ENCODE results near the gene TOP3A.

The TOP3A gene

DNA sequence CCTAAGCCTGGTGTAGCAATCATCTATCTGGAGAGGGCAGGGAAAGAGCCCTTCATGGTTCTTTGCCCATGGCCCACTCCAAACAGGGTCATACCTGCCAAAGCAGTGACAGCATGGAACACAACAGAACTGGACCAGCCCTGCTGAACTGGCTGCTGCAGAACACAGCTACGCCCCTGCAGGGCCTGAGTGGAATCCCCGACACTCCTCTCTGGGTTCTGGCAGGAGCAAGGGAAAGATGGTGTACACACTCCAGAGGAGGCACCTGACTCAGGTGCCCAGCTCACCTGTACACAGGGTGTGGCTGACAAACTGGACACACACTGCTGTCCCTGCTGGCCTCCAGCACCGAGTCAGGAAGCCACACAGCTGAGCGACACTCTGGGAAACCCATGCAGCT, 34.5 kb downstream of the TOP3A start:
- no peak for DNase-seq (ENCODE audit: low spot score)

DNA sequence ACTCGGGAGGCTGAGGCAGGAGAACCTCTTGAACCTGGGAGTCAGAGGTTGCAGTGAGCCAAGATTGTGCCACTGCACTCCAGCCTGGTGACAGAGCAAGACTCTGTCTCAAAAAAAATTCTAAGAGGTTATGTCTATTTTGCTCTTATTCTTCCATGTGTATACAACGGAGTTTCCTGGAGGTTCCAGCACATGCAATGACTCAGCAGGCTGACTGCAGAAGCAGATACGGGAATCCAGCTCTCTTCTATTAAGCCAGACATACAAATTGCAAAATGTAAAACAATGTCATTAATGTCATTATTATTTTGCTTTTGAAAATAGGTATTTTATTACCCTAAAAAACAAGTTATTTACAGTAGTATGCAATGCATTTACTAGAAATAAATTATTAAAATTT, 35.9 kb downstream of the TOP3A start:
- DNase-seq (ENCODE audit: low spot score) = no peak

DNA sequence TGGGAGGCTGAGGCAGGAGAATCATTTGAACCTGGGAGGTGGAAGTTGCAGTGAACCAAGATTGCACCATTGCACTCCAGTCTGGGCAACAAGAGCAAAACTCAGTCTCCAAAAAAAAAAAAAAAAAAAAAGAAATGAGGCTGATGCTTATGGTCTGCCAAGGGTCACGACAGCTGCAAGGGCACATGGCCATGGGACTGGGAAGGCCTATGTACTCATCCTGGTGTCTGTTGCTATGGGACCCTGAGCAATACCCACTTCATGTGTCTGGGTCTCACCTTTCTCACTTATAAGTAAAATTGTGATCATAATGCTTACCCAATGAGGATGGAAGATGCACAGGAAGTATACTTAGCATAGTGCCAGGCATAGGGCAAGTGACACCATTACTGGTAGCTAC, 37.7 kb downstream of the TOP3A start:
- no peak for DNase-seq (ENCODE audit: low spot score)

DNA sequence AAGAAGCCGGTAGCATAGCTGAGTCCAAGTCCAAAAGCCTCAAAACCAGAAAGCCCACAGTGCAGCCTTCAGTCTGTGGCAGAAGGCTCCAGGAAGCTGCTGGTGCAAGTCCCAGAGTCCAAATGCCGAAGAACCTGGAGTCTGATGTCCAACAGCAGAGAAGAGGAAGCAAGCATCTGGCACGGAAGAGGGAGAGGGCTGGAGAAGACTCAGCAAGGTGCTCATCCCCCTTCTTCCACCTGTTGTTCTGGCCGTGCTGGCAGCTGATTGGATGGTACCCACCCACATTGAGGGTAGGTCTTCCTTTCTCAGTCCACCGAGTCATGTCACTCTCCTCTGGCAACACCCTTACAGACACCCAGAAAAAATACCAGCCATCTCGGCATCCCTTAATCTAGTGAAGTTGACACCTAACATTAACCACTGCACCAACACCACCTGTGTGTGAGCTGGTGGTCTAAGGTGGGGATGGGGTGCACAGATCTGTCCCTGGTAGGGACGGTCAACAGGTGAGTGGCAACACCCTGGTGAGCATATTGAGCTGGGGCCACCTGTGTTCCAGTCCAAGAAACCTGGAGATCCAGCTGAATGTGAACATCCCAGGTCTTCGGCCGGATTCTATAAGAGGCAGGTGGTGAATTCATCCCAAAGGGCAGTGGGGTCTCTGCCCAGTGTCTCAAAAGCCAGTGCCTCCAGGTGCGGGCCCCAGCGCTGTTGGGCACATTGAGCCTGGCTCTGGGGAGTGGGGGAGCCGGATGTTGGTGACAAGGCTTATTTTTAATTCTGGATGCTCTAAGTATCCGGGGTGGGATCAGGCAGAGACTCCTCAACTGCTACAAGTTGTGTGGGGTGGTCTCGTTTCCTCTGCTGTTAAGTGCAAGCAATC, 44.5 kb downstream of the TOP3A start:
- DNase-seq (ENCODE audit: low spot score) = no peak

DNA sequence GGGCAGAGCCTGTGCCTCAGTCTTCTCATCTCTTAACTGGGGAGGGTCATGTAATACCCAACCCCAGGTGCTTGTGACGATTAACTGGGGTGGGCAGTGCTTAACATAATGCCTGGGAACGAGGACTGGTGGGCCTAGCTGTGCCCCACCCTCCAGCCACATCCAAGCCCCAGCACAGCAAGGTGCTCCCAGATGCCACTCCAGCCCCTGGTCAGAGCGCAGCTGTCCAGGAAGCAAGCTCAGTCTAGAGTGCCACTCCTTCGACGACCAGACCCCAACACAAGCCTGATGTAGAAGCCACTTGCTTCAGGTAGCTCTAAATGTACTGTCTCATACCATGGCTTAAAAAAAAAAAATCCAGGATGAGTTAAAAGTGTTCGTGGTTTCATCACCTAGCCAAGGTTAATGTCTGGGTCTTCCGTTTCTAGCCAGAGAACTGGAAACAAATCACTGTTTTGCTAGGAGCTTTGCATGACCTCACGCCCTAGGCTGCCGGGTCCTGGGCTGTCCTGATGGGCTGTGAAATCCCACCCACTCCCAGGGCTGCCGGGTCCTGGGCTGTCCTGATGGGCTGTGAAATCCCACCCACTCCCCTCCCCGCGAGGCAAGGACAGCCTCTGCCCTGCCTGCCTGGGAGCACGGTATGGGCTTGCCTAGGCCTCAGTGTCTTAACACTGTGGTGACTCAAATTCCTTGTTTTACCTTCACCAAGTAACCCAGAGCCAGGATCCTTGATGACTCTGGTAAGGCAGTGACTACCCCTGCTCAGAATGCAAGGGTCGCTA, 46.7 kb downstream of the TOP3A start:
- DNase-seq (ENCODE audit: low spot score) = no peak

DNA sequence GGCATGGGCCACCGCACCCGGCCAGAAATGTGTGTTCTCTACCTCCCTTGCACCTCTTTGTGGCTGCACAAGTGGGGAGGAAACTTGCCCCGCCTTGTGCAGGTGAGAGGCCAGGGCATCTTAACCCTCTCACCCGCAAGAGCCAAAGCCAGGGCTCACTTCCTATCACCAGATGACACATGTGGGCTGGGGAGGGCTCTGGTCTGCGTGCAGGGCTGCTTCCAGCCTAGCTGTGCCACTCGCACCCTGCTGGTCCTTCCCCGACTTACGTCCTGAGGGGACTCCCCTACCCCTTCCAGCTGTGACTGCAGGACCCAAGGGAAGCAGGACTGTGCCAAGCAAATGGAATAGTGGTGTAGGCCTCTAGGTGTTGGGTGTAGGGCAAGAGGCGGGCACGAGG, 47.4 kb downstream of the TOP3A start:
- no peak for DNase-seq (ENCODE audit: low spot score)

DNA sequence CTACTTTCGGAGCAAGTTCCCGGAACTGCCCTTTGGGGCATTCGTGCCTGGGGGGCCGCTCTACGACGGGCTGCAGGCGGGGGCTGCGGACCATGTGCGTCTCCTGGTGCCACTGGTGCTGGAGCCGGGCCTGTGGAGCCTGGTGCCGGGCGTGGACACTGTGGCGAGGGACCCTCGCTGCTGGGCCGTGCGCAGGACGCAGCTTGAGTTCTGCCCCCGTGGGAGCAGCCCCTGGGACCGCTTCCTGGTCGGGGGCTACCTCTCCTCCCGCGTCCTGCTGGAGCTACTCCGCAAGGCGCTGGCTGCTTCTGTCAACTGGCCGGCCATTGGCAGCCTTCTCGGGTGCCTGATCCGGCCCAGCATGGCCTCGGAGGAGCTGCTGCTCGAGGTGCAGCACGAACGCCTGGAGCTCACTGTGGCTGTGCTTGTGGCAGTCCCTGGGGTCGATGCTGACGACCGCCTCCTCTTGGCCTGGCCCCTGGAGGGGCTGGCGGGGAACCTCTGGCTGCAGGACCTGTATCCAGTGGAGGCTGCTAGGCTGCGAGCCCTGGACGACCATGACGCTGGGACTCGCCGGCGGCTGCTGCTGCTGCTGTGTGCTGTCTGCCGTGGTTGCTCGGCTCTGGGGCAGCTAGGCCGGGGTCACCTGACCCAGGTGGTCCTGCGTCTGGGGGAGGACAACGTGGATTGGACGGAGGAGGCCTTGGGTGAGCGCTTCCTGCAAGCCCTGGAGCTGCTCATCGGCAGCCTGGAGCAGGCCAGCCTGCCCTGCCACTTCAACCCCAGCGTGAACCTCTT, 50.7 kb downstream of the TOP3A start:
- no peak for DNase-seq (ENCODE audit: low spot score)

DNA sequence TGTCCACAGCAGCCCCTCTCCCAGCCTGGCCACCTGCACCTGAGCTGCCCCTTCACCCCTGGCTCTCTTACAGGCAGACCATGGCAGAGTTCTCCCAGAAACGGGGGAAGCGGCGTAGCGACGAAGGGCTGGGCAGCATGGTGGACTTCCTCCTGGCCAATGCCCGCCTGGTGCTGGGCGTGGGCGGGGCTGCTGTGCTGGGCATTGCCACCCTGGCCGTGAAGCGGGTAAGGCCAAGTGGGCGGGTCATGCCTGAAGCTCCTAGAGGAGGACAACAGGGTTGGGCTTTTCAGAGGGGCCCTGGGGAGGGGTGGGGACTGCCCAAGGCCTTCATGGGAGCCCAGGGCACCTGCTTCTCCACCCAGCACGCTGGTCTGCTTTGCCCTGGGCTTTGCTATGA, 52.2 kb downstream of the TOP3A start:
- DNase-seq (ENCODE audit: low spot score) = no peak

DNA sequence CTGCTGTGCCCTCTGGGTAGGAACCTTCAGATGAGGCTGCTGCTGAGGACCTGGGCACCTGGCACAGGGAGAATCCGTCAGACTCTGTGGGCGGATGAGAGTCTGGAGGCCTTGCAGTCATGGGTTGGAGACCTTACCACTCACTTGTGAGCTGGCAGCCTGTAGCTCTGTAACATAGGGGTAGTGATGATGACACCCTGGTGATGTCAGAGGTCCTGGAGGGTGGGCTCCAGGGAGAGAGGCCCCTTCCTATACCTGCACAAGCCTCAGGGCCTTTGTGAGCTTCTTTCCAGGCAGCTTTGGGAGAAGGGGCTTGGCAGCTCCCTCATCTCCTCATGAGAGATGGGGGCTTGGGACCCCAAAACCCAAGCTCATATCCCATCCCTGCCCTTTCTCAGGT, 52.7 kb downstream of the TOP3A start:
- DNase-seq (ENCODE audit: low spot score) = no peak

DNA sequence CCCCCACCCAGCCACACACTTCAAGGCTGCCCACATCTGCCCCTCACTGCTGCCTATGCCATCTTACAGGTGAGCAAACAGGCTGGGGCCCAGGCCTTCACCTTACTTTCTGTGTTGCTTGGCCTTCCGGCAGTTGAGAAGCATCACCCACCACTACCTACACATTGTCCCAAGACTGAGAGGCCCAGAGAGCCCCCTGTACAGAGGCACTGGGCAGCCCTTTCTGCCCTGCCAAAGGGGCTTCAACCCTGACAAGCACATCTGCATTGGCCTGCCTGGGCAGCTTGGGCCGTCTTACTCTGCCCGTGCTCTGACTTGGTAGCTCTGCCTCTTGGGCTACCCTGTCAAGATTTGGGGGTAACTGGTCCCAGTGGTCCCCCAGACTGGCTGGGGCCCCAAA, 53.1 kb downstream of the TOP3A start:
- no peak for DNase-seq (ENCODE audit: low spot score)

DNA sequence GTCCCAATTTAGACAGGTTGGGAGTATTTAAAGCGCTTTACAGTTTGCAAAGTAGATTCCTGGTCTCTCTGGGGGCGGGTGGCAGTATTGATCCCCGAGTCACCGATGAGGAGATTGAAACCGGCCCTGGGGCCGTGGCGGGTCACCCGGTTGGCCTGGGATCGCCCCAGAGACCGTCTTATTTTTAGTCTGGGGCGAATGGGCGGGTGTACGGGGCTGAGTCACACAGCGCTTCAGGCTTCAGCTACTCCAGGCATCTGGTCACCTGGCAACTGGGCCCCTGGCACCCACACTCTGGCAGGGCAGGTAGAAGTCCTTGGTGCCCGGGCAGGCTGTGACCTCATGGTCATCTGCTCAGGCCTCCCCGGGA, 53.7 kb downstream of the TOP3A start:
- DNase-seq (ENCODE audit: low spot score) = no peak

DNA sequence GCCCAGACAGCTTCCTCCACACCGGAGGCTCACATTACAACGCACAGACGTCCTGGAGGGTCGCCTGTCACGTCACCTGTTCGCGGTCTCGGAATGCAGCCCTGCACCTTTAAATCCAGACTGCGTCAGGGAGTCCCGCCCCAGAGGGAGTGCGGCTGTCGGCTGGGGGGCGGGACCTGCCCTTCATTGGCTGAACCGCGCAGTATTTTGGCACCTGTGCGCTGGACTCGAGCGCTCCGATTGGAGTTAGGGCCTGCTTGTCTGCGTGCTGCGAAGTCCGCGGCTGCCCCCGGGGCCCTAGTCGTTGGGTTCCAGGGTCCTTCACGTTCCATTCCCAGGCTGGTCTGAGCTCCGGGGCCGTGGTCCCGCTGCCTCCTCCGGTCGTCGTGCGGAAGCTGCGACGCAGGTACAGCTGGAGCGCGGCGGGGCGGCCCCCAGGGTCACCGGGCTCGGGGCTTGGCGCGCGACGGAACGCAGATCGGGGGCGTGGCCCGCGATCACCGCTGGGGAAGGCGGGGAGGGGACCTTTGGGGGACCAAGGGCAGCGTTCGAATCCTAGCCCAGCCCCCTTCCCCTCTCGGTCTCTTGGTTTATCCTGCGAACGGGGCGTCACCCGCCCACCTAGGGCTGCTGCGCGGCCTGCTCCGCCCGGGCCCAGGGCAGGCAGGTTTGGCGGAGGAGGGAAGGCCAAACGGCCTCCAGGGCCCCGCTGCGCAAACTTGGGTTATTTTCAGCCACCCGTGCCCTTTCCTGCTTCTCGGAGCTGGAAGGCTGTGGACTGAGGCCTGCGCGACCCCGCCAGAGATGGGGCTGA, 54.3 kb downstream of the TOP3A start, which contains the start of gene MIEF2:
MIEF2 (plus strand) TSS at position 331 of the 814 bp plus-strand sequence. CDS start 2,059 bp downstream, outside the sequence.
- peak; percentile 92 for DNase-seq (ENCODE audit: low spot score)

DNA sequence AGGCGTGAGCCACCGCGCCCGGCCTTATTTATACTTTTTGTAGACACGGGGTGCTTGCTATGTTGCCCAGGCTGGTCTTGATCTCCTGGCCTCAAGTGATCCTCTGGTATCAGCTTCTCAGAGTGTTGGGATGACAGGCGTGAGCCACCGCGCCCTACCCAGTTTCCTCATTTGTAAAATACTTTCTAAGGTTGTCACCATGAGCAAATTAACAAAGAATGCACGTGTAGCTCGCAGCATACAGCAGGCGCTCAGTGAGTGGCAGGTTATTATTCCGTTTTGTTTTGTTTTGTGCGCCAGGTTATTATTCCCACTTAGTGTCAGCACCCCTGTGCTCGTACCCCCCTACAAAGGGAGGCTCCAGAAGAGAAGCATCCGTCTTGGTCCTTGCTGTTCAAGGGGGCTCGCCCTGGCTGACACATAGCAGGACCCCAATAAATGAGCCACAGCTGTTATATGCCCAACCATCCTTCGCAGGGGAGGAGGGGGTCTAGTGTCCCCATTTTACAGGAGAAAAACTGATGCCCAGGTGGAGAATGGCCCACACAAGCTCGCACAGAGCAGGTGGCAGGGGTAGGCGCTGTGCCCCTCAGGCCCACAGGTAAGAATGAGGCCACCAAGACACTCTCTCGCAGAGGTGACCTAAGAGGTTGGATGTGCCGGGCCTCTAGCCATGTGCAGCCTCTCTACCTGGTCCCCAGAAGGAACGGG, 55.0 kb downstream of the TOP3A start:
- no peak for DNase-seq (ENCODE audit: low spot score)

DNA sequence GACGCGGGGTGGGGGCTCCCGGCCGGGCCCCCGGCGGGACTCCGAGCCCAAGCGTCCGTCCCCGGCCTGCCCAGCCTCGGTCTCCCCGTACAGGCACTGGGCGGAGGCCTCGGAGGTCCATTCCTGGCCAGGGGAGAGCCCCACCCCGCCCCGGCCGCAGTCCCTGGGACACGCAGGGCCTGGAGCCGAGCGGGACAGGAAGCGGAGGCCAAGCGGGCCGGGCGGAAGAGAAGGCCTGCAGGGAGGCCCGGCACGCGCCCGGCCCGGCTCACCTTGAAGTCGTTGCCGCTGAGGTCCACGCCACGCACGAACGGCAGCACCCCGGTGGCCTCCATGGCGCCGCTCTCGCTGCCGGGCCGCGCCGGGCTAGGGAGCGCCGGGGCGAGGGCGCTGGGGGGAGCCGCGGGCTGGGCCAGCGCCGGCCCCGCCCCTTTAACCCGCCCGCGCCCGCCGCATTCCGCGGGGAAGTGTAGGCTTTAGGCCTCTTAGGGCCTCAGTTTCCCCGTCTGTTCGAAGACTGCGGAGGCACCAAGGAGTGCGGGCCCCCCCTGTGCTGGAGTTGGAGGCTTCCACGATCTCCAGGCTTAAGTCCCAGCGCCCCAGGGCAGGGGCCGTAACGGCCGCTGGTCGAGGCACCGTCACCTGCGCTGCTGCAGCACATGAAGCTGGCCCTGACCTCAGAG, 56.3 kb downstream of the TOP3A start, which contains the start of gene FLII:
FLII (minus strand) TSS at position 383 of the 683 bp plus-strand sequence; CDS start at position 335, 48 bp downstream.
- DNase-seq (ENCODE audit: low spot score) = peak; percentile 55

DNA sequence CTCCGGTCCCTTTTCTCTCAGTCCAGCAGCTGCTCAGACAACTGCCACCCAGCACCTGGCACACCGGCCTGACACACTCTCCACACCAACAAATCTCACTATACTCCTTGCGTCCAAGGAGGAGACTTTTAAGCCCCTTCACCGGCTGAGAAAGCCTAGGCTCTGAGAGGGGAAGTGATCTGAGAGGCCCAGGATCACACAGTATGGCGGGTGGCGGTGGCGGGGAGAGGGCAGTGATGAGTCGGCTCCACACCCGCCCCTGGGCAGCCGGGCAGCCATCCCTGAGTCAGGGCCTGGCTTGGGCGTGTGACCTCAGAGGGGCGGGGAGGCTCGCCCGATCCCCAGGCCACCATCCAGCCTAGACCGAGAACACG, 56.8 kb downstream of the TOP3A start:
- DNase-seq (ENCODE audit: low spot score) = peak; percentile 64

DNA sequence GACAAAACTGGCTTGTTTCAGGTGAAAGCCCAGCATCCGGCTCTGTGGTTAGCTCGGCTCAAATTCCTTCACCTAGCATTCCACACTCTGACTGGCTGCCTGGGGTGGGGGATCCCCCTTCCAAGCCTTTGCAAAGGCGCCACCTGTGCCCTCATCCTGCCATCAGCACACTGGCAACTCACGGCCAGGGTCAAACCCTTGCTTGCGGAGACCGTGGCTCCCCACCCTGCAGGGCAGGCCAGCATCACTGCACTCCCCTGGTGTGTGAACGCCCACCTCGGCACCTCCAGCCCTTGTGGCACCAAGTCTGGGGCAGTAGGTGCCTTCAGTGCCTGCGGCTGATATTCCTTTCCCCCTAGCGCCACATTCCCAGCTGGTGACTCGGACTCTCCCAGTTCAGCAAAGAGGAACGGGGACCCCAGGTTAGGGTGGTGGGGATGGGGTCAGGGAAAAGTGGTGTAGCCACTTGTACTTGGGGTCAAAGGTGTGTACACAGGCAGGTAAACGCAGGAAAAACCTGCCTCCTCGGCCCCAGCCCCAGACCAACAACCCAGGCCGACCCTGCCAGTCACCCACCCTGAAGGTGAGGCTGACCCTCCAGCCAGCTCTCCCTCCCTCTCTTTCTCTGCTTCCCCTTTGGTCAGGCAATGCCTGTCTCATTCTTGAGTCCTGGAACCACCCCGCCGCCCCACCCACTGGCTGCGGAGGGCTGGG, 57.4 kb downstream of the TOP3A start:
- no peak for DNase-seq (ENCODE audit: low spot score)

DNA sequence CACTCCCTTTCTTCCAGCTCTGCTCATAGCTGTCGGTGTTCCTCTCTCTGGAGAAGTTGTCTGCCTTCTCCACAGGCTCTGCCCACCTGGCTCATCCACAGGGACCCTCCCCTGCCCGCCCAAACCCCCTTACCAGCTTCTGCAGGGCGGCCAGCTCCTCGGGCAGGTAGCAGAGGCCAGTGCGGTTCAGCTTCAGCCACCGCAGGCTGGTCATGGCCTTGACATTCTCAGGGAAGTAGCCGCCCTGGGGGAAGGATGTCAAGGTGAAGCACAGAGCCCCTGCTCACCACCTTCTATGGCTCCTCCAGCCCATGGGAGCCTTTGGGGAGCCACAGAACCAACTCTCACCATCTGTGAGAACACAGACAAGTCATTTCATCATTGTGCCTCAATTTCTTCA, 58.0 kb downstream of the TOP3A start:
- no peak for DNase-seq (ENCODE audit: low spot score)

DNA sequence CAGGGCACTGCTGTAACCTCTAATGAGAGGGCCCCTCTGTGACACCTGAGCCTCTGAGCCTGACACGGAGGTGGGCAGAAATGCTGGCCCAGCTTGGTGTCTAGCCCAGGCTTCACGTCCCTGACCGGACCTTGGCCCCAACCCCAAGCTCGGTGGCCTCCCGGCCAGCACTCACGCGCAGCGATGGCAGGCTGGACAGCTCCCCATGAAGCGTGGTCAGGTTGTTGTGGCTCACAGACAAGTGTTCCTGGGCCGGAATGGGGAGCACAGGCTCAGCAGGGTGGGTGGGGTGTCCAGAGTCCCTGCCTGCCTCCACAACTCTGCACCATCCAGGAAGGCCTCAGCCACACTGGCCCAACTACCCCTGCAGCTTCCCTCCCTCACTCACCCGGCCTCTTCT, 58.4 kb downstream of the TOP3A start:
- DNase-seq (ENCODE audit: low spot score) = no peak

DNA sequence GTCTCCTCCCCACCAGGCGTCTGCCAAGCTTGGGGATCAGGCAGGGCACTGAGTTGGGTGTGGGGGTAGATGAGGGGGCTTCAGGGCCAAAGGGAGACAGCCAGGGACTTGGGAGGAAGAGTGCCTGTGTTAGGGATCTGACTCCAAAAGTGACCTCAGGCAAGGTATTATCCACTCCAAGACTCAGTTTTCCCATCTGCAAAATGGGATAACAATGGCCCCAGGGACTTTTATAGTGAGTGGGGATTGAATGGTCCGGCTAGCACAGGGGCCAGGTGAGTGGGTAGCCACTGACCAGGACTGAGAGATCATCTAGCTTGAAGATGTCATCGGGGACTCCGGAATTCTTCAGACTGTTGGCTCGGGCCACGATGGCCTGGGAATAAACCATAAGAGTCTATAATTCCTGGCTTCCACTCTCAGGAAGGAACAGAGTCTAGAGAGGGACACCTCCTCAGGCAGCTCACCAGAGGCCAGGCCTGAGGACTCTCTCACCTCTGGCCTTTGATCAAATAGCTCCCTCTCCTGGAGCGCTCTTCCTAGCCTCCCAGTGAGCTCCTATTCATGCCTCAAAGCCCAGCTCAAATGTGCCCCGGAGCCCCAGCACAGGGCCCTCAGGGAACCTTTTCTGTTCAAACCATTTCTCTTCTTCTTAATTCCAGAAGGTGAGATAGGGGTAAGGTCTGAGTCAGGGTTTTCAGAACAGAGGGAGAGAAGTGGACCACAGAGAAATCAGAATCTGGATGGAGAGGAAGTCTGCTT, 59.7 kb downstream of the TOP3A start:
- no peak for DNase-seq (ENCODE audit: low spot score)

All from pons (tissue), 1 donor.